K562 (cell line): ENCODE measurements around the gene HEXIM1. TPM values are rescaled to one million over a fixed set of nuclear protein-coding genes. Genes with fewer than 3 reads are reported as not detected.

Experiments used
- ATAC-seq: fragments of 200-7000 bp; cut with Tn5 transposase; 3 replicates; pipeline ENCODE4 v1.9.1; 2020; ENCODE audit warnings: moderate library complexity
- BruUV-seq: library from RNA; stranded (reverse); fragments of 400-500 nt; replicated peaks from 2 replicates; lab custom pipeline; 2021; lab: Mats Ljungman, UMichigan
- CTCF ChIA-PET: fragments of 300-600 bp; formaldehyde crosslinking; extraction: SDS; loops from one replicate; lab custom pipeline; 2021; ENCODE audit warnings: low intra/inter-chr PET ratio; lab: Yijun Ruan, JAX
- POLR2A ChIA-PET: fragments of 300-600, 350-650 bp; sonication (Branson Sonifier 250); formaldehyde crosslinking; extraction: SDS; loops from one replicate; lab custom pipeline; 2021; ENCODE audit warnings: antibody characterized with exemption, inconsistent platforms; lab: Yijun Ruan, JAX
- DNase-seq, 4 experiments: peaks; one replicate each; pipeline versions ENCODE4 v3.0.0 to v3.0.0-alpha.2; 2011 to 2018; ENCODE audit warnings: low spot score in 3 of 4, mixed read lengths in 3 of 4; ENCODE audit errors: extremely low read depth in 1 of 4
- FAIRE-seq: peaks from 2 replicates; lab custom pipeline; 2011; peaks lifted over from hg19 to GRCh38; lab: Jason Lieb, UNC
- H2AFZ ChIP-seq: 2 replicates; pipeline ENCODE4 v1.6.0; 2011; ENCODE audit warnings: low read depth, low read length, control low read depth, inconsistent platforms
- H3K27ac ChIP-seq: fragments of 200-600 bp; 3 replicates; pipeline ENCODE4 v1.8.0; 2011; ENCODE audit warnings: low read depth, mild to moderate bottlenecking, control low read depth, inconsistent platforms, low read length, moderate library complexity, mixed read lengths; ENCODE audit errors: extremely low read depth
- H3K27me3 ChIP-seq, 2 experiments: fragments of 300-600 bp in 1 of 2; 2 replicates in 1 of 2; 3 replicates in 1 of 2; pipeline versions ENCODE4 v1.6.0 to v1.8.0; 2011; ENCODE audit warnings: inconsistent platforms in 2 of 2, low read length in 2 of 2, mild to moderate bottlenecking in 1 of 2, mixed read lengths in 1 of 2, moderate library complexity in 1 of 2; ENCODE audit not compliant: control insufficient read depth in 2 of 2, insufficient read depth in 2 of 2
- H3K36me3 ChIP-seq: fragments of 300-600 bp; 3 replicates; pipeline ENCODE4 v1.8.0; 2011; ENCODE audit warnings: mild to moderate bottlenecking, low read length, inconsistent platforms; ENCODE audit not compliant: control insufficient read depth, insufficient read depth
- H3K4me1 ChIP-seq, 2 experiments: fragments of 200-600 bp in 1 of 2; replicated peaks in 1 of 2; 2 replicates in 1 of 2; 3 replicates in 1 of 2; pipeline versions ENCODE4 v1.5.1 to v1.8.0; 2011; ENCODE audit warnings: inconsistent platforms in 2 of 2, low read length in 2 of 2, mild to moderate bottlenecking in 1 of 2, mixed read lengths in 1 of 2, moderate library complexity in 1 of 2; ENCODE audit not compliant: control insufficient read depth in 2 of 2, insufficient read depth in 2 of 2
- H3K4me2 ChIP-seq: 2 replicates; pipeline ENCODE4 v1.6.1; 2011; ENCODE audit warnings: low read length, control low read depth, inconsistent platforms, mixed read lengths; ENCODE audit not compliant: insufficient read depth
- H3K4me3 ChIP-seq: fragments of 200-600 bp; sonication (generic), shearing (Covaris generic); 2 replicates; pipeline ENCODE4 v1.5.1; 2016; ENCODE audit warnings: control low read depth, inconsistent platforms
- H3K79me2 ChIP-seq: fragments of 200-600 bp; 3 replicates; pipeline ENCODE4 v1.8.0; 2011; ENCODE audit warnings: low read length, inconsistent platforms; ENCODE audit not compliant: control insufficient read depth, insufficient read depth
- H3K9ac ChIP-seq, 2 experiments: 2 replicates each; pipeline versions ENCODE4 v1.6.0 to v1.6.1; 2011; ENCODE audit warnings: low read depth in 2 of 2, low read length in 2 of 2, control low read depth in 1 of 2, inconsistent platforms in 1 of 2, mild to moderate bottlenecking in 1 of 2, mixed read lengths in 1 of 2; ENCODE audit not compliant: insufficient read depth in 1 of 2
- H3K9me1 ChIP-seq: one replicate; pipeline ENCODE4 v1.6.0; 2011; ENCODE audit warnings: inconsistent platforms, mild to moderate bottlenecking, low read length, moderate library complexity; ENCODE audit not compliant: control insufficient read depth, insufficient read depth
- H3K9me3 ChIP-seq: replicated peaks from 2 replicates; pipeline ENCODE4 v1.5.1; 2011; ENCODE audit warnings: low read depth, low read length, inconsistent platforms; ENCODE audit not compliant: control insufficient read depth, insufficient read depth
- H4K20me1 ChIP-seq: replicated peaks from 2 replicates; pipeline ENCODE4 v1.6.1; 2011; ENCODE audit warnings: low read length, inconsistent platforms, mixed read lengths; ENCODE audit not compliant: control insufficient read depth, insufficient read depth
- COPS2 ChIP-seq: fragments of 450-650 bp; conservative IDR thresholded peaks from 2 replicates; pipeline ENCODE4 v1.6.1; 2016; ENCODE audit warnings: mild to moderate bottlenecking, moderate library complexity
- ERF ChIP-seq: fragments of 450-650 bp; formaldehyde crosslinking; IDR thresholded peaks from 2 replicates; pipeline ENCODE4 v1.4.0; 2020; ENCODE audit warnings: mild to moderate bottlenecking, mixed read lengths
- HMG20A ChIP-seq: fragments of 450-650 bp; formaldehyde crosslinking; conservative IDR thresholded peaks from 2 replicates; pipeline ENCODE4 v1.4.0; 2020; ENCODE audit warnings: mild to moderate bottlenecking, mixed read lengths
- MITF ChIP-seq: IDR thresholded peaks from 2 replicates; pipeline ENCODE4 v1.6.1; 2014; ENCODE audit warnings: antibody characterized with exemption
- RBM15 ChIP-seq: fragments of 200-400 bp; formaldehyde crosslinking; IDR thresholded peaks from 2 replicates; pipeline ENCODE4 v1.6.1; 2018; ENCODE audit warnings: mild to moderate bottlenecking, low read length, moderate library complexity; ENCODE audit not compliant: insufficient read depth
- TEAD1 ChIP-seq, 2 experiments: fragments of 450-650 bp in 1 of 2; sonication (generic) in 1 of 2; formaldehyde crosslinking; IDR thresholded peaks; 2 replicates each; pipeline versions ENCODE4 v1.4.0 to v1.8.0; 2020 to 2022; ENCODE audit warnings: mild to moderate bottlenecking in 2 of 2, missing genetic modification reagents in 1 of 2
- ZFPM2 ChIP-seq: fragments of 250-450 bp; sonication (Bioruptor Pico); IDR thresholded peaks from 2 replicates; pipeline ENCODE4 v1.5.1; 2022; ENCODE audit warnings: mild to moderate bottlenecking
- ZNF407 ChIP-seq: fragments of 450-650 bp; IDR thresholded peaks from 2 replicates; pipeline ENCODE4 v1.6.1; 2016; ENCODE audit warnings: low read depth
- WGBS: fragments of 100-300 bp; shearing (Covaris generic); methylation state at CpG from one replicate; pipeline ENCODE4 v1.1.6; 2016; ENCODE audit warnings: low coverage, mixed read lengths; ENCODE audit not compliant: insufficient coverage; ENCODE audit errors: missing lambda C conversion rate; 5-methylcytosine and 5-hydroxymethylcytosine counted together
- in situ Hi-C: fragments of 300-500 bp; cut with MboI; formaldehyde crosslinking; loops from 4 replicates; pipeline ENCODE4 v1.15.0; 2018; ENCODE audit warnings: inconsistent platforms, mixed read lengths
- intact Hi-C: fragments of 100-400 bp; cut with micrococcal nuclease; formaldehyde crosslinking; loops from 2 replicates; pipeline ENCODE4 v1.14.2; 2022
- polyA plus RNA-seq, 8 experiments: library from polyadenylated mRNA; depleted of rRNA in 4 of 8; stranded (reverse) in 5 of 8; unstranded in 3 of 8; fragments of >200 nt; fragmentation: Nextera tagmentation in 2 of 8; fragmentation: Illumina TruSeq in 1 of 8; extraction: Ambion mirVana in 2 of 8; extraction: Trizol in 1 of 8; gene quantifications; 2 replicates each; pipeline versions ENCODE4 v1.2.1 to v1.2.3, GENCODE V29; 2011 to 2014; ENCODE audit warnings: inconsistent platforms in 1 of 8, missing spikeins in 1 of 8
- total RNA-seq, 7 experiments: library from RNA; depleted of rRNA in 6 of 7; stranded (reverse); fragments of >200 nt in 6 of 7; fragmentation: Illumina TruSeq in 2 of 7; extraction: Trizol in 2 of 7; gene quantifications; 2 replicates each; pipeline versions ENCODE4 v1.2.1 to v1.2.3, GENCODE V29; 2011 to 2021; ENCODE audit warnings: low replicate concordance in 1 of 7

The HEXIM1 gene
- total and polyA plus RNA-seq, 9 of the 15 experiments (the other 6 are each of a cell fraction or from before 2014, with no cell fraction given) = 1.4 to 28.3 (median 9.1) TPM

- TF ChIP-seq TEAD1 (CRISPR knock-in tag; IDR thresholded peaks at IDR 0.05) = peak; percentile 64 to 82; a peak in 3 of 4 replicates
- no peak for TF ChIP-seq RBM15
- TF ChIP-seq COPS2 = no peak
Measured at GRCh38 chr17:45146890-45147580, 1.2 kb upstream of the HEXIM1 start (continued).

- Histone ChIP-seq H3K9ac (peak overlapping the region; percentile 96 to 99), H4K20me1 (peaks cover 5% of the 10 kb centered on the region; the same call in 1 of the 2 replicates), H3K9me1 (no peaks in the 10 kb centered on the region), H3K79me2 (peaks cover 54% of the 10 kb centered on the region), H2AFZ (peak overlapping the region; percentile 82), H3K27ac (peak overlapping the region; percentile 97), H3K36me3 (peaks cover 3% of the 10 kb centered on the region; the same call in 1 of the 3 replicates), H3K4me3 (peak overlapping the region; percentile 51), H3K9me3 (no peaks in the 10 kb centered on the region), H3K4me2 (peak overlapping the region; percentile 88), H3K4me1 (peaks cover 39 to 52% of the 10 kb centered on the region in 2 experiments), H3K27me3 (no peaks in the 10 kb centered on the region)
- ATAC-seq (peak; percentile 34), DNase-seq (peak in 3 of 4 experiments; percentile 66 to 91 (median 70)), FAIRE-seq (no peak)
- no TSS peak for BruUV-seq
- ChIA-PET CTCF (interaction anchor here (2.8 kb wide), 1 partner anchor 12 kb away, joined by 14 read pairs; the partner anchor contains the start of gene ACBD4), POLR2A (interaction anchor here (0.6 to 10.1 kb wide), 34 partner anchors 9 to 1006 kb away, joined by 3 to 497 read pairs (median 5); partner anchors contain the start of genes ACBD4, DCAKD, EFTUD2 and HEXIM2)
- intact Hi-C loops = loop anchor here (1.0 to 2.0 kb wide), 3 partner anchors 12 to 49 kb away; partner anchors contain the start of genes ACBD4 and HEXIM2
- in situ Hi-C loops = no loop called here
- under 1% methylated on average over 27 of the region's 38 CpGs for WGBS
- TF ChIP-seq ZNF407 (no peak), ZFPM2 (CRISPR knock-in tag) (peak; percentile 24; the same call in 1 of the 2 replicates), HMG20A (CRISPR knock-in tag) (no peak), MITF (no peak), ERF (CRISPR knock-in tag) (no peak; the same call in 1 of the 2 replicates)
Measured at GRCh38 chr17:45147581-45148182, 593 bp upstream of the HEXIM1 start.
